ENCODE measurements around the gene ARMC5.

GRCh38 chr16:31499928-31500327 is 40.6 kb downstream of the ARMC5 start:
- TF ChIP-seq EZH2 (IDR thresholded peaks at IDR 0.05) (no peak), POLR2AphosphoS5 (IDR thresholded peaks at IDR 0.05; ENCODE audit: borderline replicate concordance, low read depth, low read length) (no peak), FOXP2 (optimal IDR thresholded peaks at IDR 0.05; ENCODE audit: control extremely low read depth, extremely low read length, insufficient read depth) (no peak)

All from SK-N-MC (cell line).